MM.1S (cell line): ENCODE data around the gene CYSLTR2.

ENCODE experiments used
- CTCF ChIP-seq: fragments of 300-600 bp; sonication (generic); IDR thresholded peaks from 2 replicates; pipeline ENCODE4 v1.5.1; 2016; ENCODE audit warnings: antibody characterized with exemption, low read length, mixed read lengths
- EZH2 ChIP-seq: fragments of 300-600 bp; sonication (generic); optimal IDR thresholded peaks from 2 replicates; pipeline ENCODE3; 2017; ENCODE audit warnings: low read depth, mild to moderate bottlenecking, antibody characterized with exemption, low read length, mixed read lengths

DNA sequence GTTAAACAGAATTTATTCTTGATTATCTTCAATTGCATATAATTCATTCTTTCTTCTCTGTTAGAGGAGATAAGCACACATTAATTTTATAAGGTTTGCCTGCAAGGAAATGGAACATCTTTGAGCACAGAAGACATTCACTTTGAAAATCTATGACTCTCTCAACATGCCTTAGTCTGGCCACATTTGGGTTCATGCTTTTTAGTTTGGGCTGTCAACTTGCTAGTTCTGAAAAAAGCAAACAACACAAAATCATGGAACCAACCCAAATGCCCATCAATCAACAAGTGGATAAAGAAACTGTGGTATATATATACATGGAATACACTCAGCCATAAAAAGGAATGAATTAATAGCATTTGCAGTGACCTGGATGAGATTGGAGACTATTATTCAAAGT lies 71.5 kb downstream of the CYSLTR2 start:
- no peak for TF ChIP-seq CTCF
- no peak for TF ChIP-seq EZH2
